ENCODE data around the gene DLX1. TPM values are rescaled to one million over a fixed set of nuclear protein-coding genes. Genes with fewer than 3 reads are reported as not detected.

DLX1 gene
- total and polyA plus RNA-seq, 2 of the 8 experiments (the other 6 are each of a cell fraction or from before 2014, with no cell fraction given) = 0.11 TPM; not detected in 1

DNA sequence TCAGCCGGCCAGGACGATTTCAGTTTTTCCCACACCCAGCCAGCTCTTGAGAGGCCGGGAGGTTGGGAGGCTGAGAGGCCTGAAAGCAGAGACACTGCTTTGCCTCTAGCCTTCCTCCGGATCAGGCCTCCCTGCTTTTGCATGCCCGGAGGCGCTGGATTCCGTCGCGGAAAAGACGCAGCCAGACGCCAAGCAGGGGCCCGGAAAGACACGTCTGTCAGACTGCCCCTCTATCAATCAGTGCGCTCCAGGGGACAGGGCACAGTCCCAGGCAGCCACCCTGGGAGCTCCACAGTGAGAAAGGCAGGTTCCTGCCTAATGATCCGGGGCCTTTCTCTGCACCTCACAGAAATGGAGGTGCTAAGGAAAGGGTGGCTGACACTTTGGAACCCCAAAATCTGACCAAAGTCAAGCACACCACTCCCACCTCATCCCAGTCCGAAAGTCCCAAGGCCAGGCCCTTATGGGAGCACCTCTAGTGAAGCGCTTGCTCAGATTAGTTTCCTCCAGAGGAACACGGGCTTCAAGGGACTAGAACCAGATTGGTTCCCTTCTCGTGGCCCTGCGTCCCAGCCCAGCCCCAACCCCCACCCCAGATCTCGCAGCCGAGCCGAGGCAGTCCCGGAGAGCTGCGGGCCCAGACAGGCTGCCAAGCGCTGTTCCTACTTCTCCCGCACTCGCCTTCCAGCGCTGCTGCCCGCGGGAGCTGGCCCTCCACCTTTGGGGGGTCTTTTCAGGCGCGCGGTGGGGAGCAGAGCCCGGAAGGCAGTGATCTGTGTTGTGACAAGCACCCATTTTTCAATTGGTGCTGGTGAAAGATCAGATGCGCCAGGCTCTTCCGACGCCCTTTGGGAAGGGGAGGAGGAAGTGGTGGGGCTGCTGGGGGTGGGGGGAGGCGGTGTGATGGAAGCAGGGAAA is 5.0 kb downstream of the DLX1 start (continued):
- no peak for TF ChIP-seq EP300 (IDR thresholded peaks at IDR 0.05; ENCODE audit: borderline replicate concordance in 1 of 2, low read depth in 2 of 2, low read length in 2 of 2)
- TF ChIP-seq CBX8 (IDR thresholded peaks at IDR 0.05; ENCODE audit: borderline replicate concordance, low read depth, low read length) = 0 out of 2 replicates have a peak, but pooled peaks have one; percentile 34
- no peak for TF ChIP-seq CHD2 (IDR thresholded peaks at IDR 0.05; ENCODE audit: low read length)
- no peak for TF ChIP-seq HDAC6 (IDR thresholded peaks at IDR 0.05; ENCODE audit: low read depth, low read length)
- peak; percentile 97 for TF ChIP-seq EZH2 (IDR thresholded peaks at IDR 0.05; ENCODE audit: low read depth, low read length, severe bottlenecking)
- TF ChIP-seq SIRT6 (IDR thresholded peaks at IDR 0.05; ENCODE audit: low read length) = no peak
- TF ChIP-seq SUZ12 (IDR thresholded peaks at IDR 0.05; ENCODE audit: low read length) = peak; percentile 94
- TF ChIP-seq RNF2 (IDR thresholded peaks at IDR 0.05; ENCODE audit: borderline replicate concordance, low read depth, low read length, missing control alignments, poor library complexity, severe bottlenecking) = peak; percentile 89

Measured in H1 (cell line).